Measurements from ENCODE around the gene GSTK1. TPM values are rescaled to one million over a fixed set of nuclear protein-coding genes. Genes with fewer than 3 reads are reported as not detected.
A peak's percentile ranks its signal among the peaks of the same experiment; 100 is the strongest.
"Not testable (repeated sequence)": the region's sequence is repeated elsewhere in the genome, so short reads cannot be mapped to it uniquely, and the experiment has no call there.

GSTK1 gene
- total RNA-seq, 1 experiment from 2014 or later: 79.9 TPM

- ChIA-PET POLR2A (interaction anchor here (0.7 to 3.7 kb wide), 13 partner anchors 8 to 204 kb away, joined by 3 to 32 read pairs (median 3); partner anchors contain the start of genes EPHA1 and GSTK1), CTCF (interaction anchor here (0.5 to 1.7 kb wide), 8 partner anchors 11 to 119 kb away, joined by 3 to 8 read pairs (median 3); no protein-coding TSS in a partner anchor)
- H3K9me3 Mint-ChIP-seq (ENCODE audit: unreplicated experiment): no peaks in the 10 kb centered on the region
- BruUV-seq (replicated peaks): TSS peak; percentile 25
- intact Hi-C loops (cut with micrococcal nuclease): loop anchor here (2.0 kb wide), 2 partner anchors 23 to 93 kb away; partner anchors contain the start of gene ZYX
- H3K27ac Mint-ChIP-seq (ENCODE audit: low read depth, unreplicated experiment): peak within 1 kb of the TSS; percentile 68
- TF ChIP-seq CTCF (IDR thresholded peaks at IDR 0.05; ENCODE audit: unreplicated experiment): no peak
- peak; percentile 97 for DNase-seq (ENCODE audit: unreplicated experiment)
- H3K27me3 Mint-ChIP-seq (ENCODE audit: insufficient read depth, unreplicated experiment): no peaks in the 10 kb centered on the region
- peak within 1 kb of the TSS; percentile 98 for H3K4me3 Mint-ChIP-seq (ENCODE audit: unreplicated experiment)
- peaks cover 19% of the 10 kb centered on the region for H3K36me3 Mint-ChIP-seq (ENCODE audit: insufficient read depth, unreplicated experiment)
- H3K4me1 Mint-ChIP-seq (ENCODE audit: insufficient read depth, unreplicated experiment): peaks cover 42% of the 10 kb centered on the region
These were observed 24.9 kb downstream of the GSTK1 start, which contains the start of gene CASP2 for GRCh38 chr7:143287935-143288826. Gene CASP2, plus strand, starts transcription at chr7:143288351. Its CDS starts 105 bp downstream, at chr7:143288456.

DNA sequence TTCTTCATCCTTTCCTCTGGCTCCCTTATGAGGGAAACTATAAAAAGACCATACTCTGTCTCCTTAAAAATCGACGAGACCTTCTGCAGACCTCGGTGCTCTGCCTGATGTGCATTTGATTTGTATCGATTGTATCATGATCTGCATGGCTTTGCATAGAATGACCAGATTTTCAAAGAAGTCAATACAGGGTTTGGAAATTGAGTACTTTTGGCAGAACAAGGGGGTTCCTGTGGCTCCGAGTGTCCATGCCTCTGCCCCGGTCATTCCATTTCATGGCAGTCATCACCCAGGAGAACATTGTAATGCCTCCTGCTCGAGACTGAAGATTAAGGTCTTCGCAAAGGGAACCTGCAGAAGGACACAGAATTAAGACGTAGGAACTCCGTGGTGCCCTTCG, 25.6 kb downstream of the GSTK1 start:
- DNase-seq (ENCODE audit: unreplicated experiment): peak; percentile 23
- BruUV-seq (replicated peaks): no TSS peak
- TF ChIP-seq CTCF (IDR thresholded peaks at IDR 0.05; ENCODE audit: unreplicated experiment): no peak

GRCh38 chr7:143289421-143289820, 26.2 kb downstream of the GSTK1 start:
- no peak for TF ChIP-seq CTCF (IDR thresholded peaks at IDR 0.05; ENCODE audit: unreplicated experiment)
- DNase-seq (ENCODE audit: unreplicated experiment): no peak
- Mint-ChIP-seq H3K4me3 (ENCODE audit: unreplicated experiment) (peak overlapping the region; percentile 98), H3K36me3 (ENCODE audit: insufficient read depth, unreplicated experiment) (peaks cover 31% of the 10 kb centered on the region), H3K9me3 (ENCODE audit: unreplicated experiment) (no peaks in the 10 kb centered on the region), H3K27me3 (ENCODE audit: insufficient read depth, unreplicated experiment) (no peaks in the 10 kb centered on the region), H3K27ac (ENCODE audit: low read depth, unreplicated experiment) (peak overlapping the region; percentile 68), H3K4me1 (ENCODE audit: insufficient read depth, unreplicated experiment) (peaks cover 42% of the 10 kb centered on the region)
- intact Hi-C loops (cut with micrococcal nuclease): loop anchor here (2.0 kb wide), 2 partner anchors 25 to 91 kb away; partner anchors contain the start of gene ZYX
- CTCF ChIA-PET: interaction anchor here (0.6 to 5.0 kb wide), 9 partner anchors 11 to 408 kb away, joined by 3 to 35 read pairs (median 4); partner anchors contain the start of gene CLCN1
- no TSS peak for BruUV-seq (replicated peaks)
- POLR2A ChIA-PET: interaction anchor here (0.7 to 2.5 kb wide), 7 partner anchors 9 to 90 kb away, joined by 3 to 10 read pairs (median 5); partner anchors contain the start of gene GSTK1

More for the DNA sequence above, 25.6 kb downstream of the GSTK1 start:
- no peaks in the 10 kb centered on the region for H3K9me3 Mint-ChIP-seq (ENCODE audit: unreplicated experiment)
- peaks cover 25% of the 10 kb centered on the region for H3K36me3 Mint-ChIP-seq (ENCODE audit: insufficient read depth, unreplicated experiment)
- peak overlapping the region; percentile 98 for H3K4me3 Mint-ChIP-seq (ENCODE audit: unreplicated experiment)
- CTCF ChIA-PET: interaction anchor here (1.2 to 1.5 kb wide), 2 partner anchors 48 to 119 kb away, joined by 3 to 8 read pairs; no protein-coding TSS in a partner anchor
- H3K27me3 Mint-ChIP-seq (ENCODE audit: insufficient read depth, unreplicated experiment): no peaks in the 10 kb centered on the region
- intact Hi-C loops (cut with micrococcal nuclease): loop anchor here (2.0 kb wide), 2 partner anchors 24 to 92 kb away; partner anchors contain the start of gene ZYX
- H3K4me1 Mint-ChIP-seq (ENCODE audit: insufficient read depth, unreplicated experiment): peaks cover 42% of the 10 kb centered on the region
- peak overlapping the region; percentile 68 for H3K27ac Mint-ChIP-seq (ENCODE audit: low read depth, unreplicated experiment)
- POLR2A ChIA-PET: interaction anchor here (0.8 to 3.7 kb wide), 10 partner anchors 8 to 91 kb away, joined by 3 to 32 read pairs (median 6); partner anchors contain the start of gene GSTK1

GRCh38 chr7:143289888-143290287, 26.6 kb downstream of the GSTK1 start:
- BruUV-seq (replicated peaks); DNase-seq (ENCODE audit: unreplicated experiment); H3K9me3 Mint-ChIP-seq (ENCODE audit: unreplicated experiment); H3K27me3 Mint-ChIP-seq (ENCODE audit: insufficient read depth, unreplicated experiment): not testable (repeated sequence)
- ChIA-PET CTCF (interaction anchor here (0.6 to 5.0 kb wide), 9 partner anchors 11 to 409 kb away, joined by 3 to 35 read pairs (median 4); partner anchors contain the start of gene CLCN1), POLR2A (interaction anchor here (0.7 to 2.5 kb wide), 7 partner anchors 9 to 90 kb away, joined by 3 to 10 read pairs (median 5); partner anchors contain the start of gene GSTK1)
- H3K27ac Mint-ChIP-seq (ENCODE audit: low read depth, unreplicated experiment): peak overlapping the region; percentile 68
- peaks cover 35% of the 10 kb centered on the region for H3K36me3 Mint-ChIP-seq (ENCODE audit: insufficient read depth, unreplicated experiment)
- peak overlapping the region; percentile 98 for H3K4me3 Mint-ChIP-seq (ENCODE audit: unreplicated experiment)
- H3K4me1 Mint-ChIP-seq (ENCODE audit: insufficient read depth, unreplicated experiment): peaks cover 37% of the 10 kb centered on the region
- intact Hi-C loops (cut with micrococcal nuclease): loop anchor here (2.0 kb wide), 2 partner anchors 25 to 91 kb away; partner anchors contain the start of gene ZYX

Data from MCF 10A (cell line).